HG03354 (cell line): ENCODE measurements around the gene LRRC1.
A peak's percentile ranks its signal among the peaks of the same experiment; 100 is the strongest.

Source experiments
- ATAC-seq: cut with Tn5 transposase; IDR thresholded peaks from one replicate; pipeline ENCODE4 v1.9.1; 2021; ENCODE audit warnings: mild to moderate bottlenecking; ENCODE audit not compliant: unreplicated experiment, poor library complexity, severe bottlenecking

LRRC1 gene

DNA sequence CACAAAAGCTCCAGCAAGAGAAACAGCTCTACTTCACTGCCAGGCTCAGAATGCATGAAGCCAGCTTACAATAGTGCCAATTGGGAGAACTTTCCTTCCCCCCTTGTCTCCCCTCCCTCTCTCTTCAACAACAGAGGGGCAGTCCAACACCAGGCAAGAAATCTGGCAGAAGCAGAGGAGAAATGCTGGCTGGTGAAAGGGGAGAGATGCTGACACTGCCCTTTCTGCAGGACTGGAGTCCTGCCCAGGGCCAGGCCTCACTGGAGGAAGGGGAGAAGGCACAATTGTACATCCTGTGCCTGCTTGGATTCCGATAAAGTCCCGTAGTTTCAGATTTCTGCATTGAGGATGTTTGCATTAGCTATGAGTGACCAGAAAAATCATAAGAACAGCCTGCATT is 148.6 kb downstream of the LRRC1 start:
- no peak for ATAC-seq

DNA sequence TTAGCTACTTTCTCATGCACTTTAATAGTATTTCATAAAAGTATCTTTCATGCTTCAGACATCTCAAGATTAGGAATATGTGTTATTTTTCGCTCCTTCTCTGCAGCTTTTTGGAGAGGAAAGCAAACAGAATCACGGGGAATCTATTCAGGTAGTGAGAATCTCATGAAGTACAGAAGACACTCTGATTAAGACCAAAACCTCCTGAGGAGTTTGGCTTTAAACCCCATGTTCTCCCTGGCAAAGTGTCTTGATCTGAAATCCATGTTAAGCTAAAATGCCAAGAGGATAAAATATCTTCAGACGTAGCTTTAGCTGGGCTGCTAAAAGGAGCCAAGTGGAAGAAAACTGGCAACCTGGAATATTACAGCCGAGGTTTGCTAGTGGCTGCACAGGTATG is 149.3 kb downstream of the LRRC1 start:
- ATAC-seq: no peak

DNA sequence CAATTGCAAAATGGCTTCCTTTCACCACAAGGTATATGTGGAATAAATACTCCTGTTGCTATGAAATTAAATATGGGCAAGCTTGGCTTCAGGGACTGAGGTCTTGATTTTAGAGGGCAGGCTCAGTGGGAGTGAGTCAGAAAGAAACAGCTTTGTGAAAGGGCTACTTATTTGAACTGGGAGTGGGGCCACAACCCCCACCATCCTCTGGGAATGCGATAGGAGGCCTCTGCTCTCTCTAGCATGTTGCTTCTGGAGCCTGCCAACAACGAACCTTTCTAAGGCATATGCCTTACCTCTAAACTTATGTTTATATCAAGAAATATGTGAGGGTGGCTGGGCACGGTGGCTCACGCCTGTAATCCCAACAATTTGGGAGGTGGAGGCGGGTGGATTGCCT is 149.7 kb downstream of the LRRC1 start:
- ATAC-seq: no peak

DNA sequence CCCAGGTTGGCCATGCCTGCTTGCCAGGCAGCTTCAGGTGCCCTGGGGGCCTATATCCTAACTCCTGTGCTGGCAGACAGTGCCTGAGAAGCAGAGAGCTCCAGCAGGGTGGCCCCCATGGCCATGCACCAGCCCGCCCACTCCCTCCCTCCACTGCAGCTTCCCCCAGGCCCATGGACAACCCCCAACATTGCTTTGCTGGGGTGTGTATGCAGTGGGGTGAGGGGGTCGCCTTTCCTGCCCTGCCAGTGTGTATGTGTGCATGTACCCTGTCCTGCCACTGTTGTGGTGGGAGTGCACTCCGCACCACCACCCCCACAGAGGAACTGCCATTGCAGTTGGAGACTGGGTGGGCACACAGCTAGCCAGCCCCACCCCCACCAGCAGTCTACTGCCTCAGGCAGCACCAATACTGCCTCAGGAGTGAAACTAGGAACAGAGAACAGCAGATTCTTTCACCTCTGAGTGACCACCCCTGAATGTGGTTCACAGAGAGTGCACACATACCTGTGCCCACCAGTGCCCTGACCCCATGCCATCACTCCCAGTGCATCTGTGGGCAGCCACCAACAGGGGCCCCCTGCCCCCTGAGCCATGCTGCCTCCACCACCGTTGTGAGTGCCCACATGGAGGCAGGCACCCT is 151.1 kb downstream of the LRRC1 start:
- ATAC-seq: no peak

DNA sequence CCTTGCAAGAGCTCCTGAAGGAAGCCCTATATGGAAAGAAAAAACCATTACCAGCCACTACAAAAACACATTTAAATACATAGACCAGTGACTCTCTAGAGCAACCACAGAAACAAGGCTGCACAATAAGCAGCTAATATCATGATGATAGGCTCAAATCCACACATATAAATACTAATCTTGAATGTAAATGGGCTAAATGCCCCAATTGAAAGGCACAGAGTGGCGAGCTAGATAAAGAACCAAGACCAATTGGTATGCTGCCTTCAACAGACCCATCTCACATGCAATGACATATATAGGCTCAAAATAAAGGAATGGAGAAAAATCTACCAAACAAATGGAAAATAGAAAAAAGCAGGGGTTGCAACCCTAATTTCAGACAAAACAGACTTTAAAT is 153.0 kb downstream of the LRRC1 start:
- ATAC-seq: no peak

DNA sequence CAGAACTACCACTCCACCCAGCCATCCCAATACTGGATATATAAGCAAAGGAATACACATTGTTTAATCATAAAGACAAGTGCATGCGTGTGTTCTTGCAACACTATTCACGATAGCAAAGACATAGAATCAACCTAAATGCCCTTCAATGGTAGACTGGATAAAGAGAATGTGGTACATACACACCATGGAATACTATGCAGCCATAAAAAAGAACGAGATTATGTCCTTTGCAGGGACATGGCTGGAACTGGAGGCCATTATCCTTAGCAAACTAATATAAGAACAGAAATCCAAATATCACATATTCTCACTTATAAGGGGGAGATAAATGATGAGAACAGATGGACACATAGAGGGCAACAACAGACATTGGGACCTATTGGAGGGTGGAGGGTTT is 156.6 kb downstream of the LRRC1 start:
- no peak for ATAC-seq

DNA sequence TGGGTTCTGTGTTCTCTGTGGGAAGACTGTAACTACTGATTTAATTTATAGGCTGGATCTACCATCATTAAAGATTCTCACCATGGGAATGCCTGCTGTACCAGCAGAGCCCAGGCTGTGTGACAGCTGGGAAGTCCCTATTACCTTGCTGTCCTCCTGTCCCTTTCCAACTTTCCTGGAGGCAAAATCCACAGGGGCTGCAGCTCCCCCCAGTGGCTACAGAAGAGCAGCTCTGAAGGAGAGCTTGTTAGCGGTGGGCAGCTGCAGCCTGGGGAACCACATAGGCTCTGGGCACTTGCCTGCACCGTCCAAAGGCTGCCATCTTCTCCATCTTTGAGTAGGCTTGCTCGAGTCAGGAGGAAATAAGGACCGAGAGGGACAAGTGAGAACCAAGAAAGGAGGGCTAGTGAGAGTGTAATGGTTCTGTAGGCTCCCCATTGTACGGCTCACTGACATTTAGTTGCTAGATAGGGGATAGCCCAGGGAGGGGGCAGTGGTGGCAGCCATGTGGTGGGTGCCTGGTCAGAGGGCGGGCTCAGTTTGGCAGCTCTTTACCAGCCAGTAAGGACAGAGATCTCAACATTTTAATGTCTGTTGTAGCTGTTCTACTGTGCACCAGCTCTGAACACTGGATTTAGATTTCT is 161.4 kb downstream of the LRRC1 start:
- ATAC-seq: peak; percentile 95

DNA sequence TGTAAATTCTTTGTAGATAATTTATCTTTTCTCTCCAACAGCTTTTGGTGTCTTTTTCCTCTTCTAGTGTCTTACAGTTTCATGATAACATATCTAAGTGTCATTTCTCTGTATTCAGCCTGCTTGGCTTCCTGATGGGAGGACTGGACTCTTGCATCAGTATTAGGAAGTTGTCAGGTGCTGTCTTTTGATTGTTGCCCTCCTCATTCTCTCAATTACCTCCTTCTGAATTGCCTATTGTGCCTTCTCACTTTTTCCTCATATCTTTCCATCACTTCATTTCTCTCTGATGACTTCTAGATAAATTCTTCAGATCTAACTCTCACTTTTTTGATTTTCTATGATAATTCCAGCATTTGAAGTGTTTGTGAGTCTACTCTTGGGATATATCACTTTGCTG is 162.0 kb downstream of the LRRC1 start:
- no peak for ATAC-seq

DNA sequence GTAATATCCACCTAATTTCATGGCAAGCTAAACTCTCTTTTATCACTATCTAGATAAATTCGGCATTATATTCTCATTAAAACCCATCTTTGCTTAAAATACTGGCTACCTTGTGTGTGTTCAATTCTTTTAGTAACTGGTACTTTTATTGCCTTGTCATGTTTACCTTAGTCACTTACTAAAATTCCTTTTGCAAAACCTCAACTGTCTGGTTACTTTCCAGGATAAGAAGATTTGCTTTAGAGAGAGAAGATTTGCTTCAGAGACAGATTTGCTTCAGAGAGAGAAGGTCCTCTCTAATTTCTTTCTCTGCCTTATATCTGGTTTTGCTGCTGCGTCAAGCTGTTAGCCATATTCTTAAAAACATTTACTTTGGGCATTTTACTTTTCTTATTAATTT is 164.9 kb downstream of the LRRC1 start:
- no peak for ATAC-seq

DNA sequence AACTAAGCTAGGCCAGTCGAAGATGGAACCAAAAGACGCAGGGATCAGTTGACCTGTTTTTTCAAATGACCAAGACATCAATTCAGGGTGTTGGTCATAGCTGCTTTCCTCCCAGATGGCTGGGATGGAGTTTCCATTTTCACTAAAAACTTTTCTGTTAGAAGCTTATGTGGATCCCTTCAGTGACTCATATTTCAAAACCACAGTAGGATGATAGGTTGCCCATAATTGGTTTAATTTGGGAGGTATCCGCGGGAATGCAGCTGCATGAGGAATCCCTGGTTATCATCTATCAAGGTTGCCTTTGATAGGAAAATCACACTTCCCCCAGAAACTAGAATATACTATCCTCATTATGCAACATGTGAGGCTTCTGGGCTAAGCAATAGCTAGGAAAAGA is 165.5 kb downstream of the LRRC1 start:
- no peak for ATAC-seq

DNA sequence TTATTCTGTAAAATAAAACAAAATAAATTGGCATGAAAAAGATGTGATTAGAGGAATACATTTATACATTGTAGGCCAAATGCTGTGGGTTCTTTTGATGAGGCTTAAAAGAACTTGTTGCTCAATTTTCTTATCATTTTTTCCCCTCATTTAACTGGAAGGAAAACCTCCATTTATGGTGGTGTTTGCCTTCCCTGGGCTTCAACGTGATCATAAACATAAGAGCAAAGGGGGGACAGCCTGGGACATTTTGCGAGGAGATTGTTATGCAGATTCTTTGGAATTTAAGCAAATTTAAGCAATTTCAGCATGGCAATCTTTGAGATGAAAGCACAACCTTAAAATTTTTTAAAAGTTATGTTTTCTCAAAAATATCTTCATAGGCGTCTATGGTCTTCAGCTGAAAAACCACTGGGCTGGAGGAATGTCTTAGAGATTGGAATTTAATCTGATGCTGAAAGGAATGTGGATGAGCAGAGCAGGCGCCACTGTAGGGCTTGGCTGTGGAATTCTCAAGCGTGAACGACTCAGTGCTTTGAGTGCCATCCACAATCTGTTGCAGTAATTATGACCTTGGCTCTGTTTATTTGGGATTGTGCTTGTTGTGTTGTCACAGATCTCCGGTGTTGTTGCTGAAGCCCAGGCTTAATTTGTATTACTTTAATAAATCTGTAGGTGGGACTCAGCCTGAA is 167.0 kb downstream of the LRRC1 start:
- ATAC-seq: no peak

DNA sequence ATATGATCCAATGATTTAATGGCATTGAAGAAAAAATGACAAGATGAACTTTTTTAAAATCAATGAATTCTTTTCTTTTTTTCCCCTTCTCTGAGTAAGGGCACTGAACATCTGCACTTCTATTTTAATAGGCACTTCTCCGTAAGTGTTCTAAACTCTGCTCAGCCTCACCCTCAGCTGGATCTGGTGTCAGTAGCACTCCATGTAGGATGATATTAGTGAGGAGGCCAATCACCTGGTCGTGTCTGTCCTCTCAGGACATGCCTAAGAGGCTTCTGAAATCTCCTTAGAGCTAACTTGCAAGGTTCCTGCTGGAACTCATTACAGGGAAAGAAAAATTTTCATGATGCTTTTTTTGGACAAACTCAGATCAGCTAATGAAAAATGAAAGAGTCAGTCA is 167.8 kb downstream of the LRRC1 start:
- no peak for ATAC-seq

DNA sequence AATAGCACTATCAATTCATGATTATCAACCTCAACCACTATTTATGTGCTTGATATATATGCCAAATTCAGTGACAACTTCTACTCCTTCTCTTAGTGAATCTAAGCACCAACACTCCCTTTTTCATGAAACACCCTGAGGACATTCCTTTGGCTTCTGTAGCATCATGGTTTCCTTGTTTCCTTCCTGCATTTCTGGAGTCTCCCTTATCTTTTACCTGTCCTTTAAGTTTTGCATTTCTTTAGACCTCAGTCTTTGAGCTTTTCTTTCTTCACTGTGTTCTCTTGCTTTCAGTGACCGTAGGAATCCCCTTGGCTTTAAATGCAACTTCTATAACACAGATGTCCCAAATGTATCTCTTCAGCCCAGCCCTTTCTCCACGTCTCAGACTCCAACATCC is 172.6 kb downstream of the LRRC1 start:
- ATAC-seq: no peak
